Natural killer cell (primary cell): ENCODE measurements around the gene KRT3. TPM values are rescaled to one million over a fixed set of nuclear protein-coding genes. Genes with fewer than 3 reads are reported as not detected.

Source experiments
- ATAC-seq, 3 donors: fragments of 150-1000 bp in 2 of 3; fragments of 200-7000 bp in 1 of 3; cut with Tn5 transposase; 1 replicate in 1 of 3; 2 replicates in 2 of 3; pipeline ENCODE4 v1.10.0; 2021; ENCODE audit warnings: mild to moderate bottlenecking in 2 of 3, moderate library complexity in 2 of 3
- DNase-seq, 2 donors: peaks; one replicate each; pipeline versions ENCODE4 v3.0.0 to v3.0.0-alpha.2; 2013 to 2021; ENCODE audit warnings: mixed read lengths in 1 of 2
- H3K27ac ChIP-seq: one replicate; pipeline ENCODE4 v1.5.1; 2013; ENCODE audit warnings: mild to moderate bottlenecking, low read length
- H3K27me3 ChIP-seq: one replicate; pipeline ENCODE4 v1.6.1; 2013; ENCODE audit warnings: low read length; ENCODE audit not compliant: control insufficient read depth, insufficient read depth
- H3K36me3 ChIP-seq: one replicate; pipeline ENCODE4 v1.6.1; 2013; ENCODE audit warnings: low read length; ENCODE audit not compliant: control insufficient read depth, insufficient read depth
- H3K4me1 ChIP-seq: one replicate; pipeline ENCODE4 v1.6.1; 2013; ENCODE audit warnings: low read length; ENCODE audit not compliant: control insufficient read depth, insufficient read depth
- H3K4me3 ChIP-seq: one replicate; pipeline ENCODE4 v1.5.1; 2013; ENCODE audit warnings: low read length
- H3K9me3 ChIP-seq: one replicate; pipeline ENCODE4 v1.6.1; 2013; ENCODE audit warnings: low read length; ENCODE audit not compliant: control insufficient read depth, insufficient read depth
- H3K27ac Mint-ChIP-seq, 2 donors: one replicate each; pipeline ENCODE4 v1.8.0; 2022; ENCODE audit warnings: mild to moderate bottlenecking in 2 of 2, mixed read lengths in 2 of 2, moderate library complexity in 1 of 2
- H3K27me3 Mint-ChIP-seq, 2 donors: one replicate each; pipeline ENCODE4 v1.8.0; 2022; ENCODE audit warnings: low read depth in 2 of 2, mixed read lengths in 2 of 2
- H3K36me3 Mint-ChIP-seq: one replicate; pipeline ENCODE4 v1.8.0; 2022; ENCODE audit warnings: mixed read lengths
- H3K4me1 Mint-ChIP-seq, 2 donors: one replicate each; pipeline ENCODE4 v1.8.0; 2022; ENCODE audit warnings: mixed read lengths in 2 of 2
- H3K4me3 Mint-ChIP-seq: one replicate; pipeline ENCODE4 v1.8.0; 2022; ENCODE audit warnings: mild to moderate bottlenecking, moderate library complexity, mixed read lengths
- H3K9me3 Mint-ChIP-seq, 2 donors: one replicate each; pipeline ENCODE4 v1.8.0; 2022; ENCODE audit warnings: mixed read lengths in 2 of 2
- WGBS: methylation state at CpG from one replicate; pipeline ENCODE4 v1.1.7; 2013; ENCODE audit warnings: missing lambda C conversion rate; ENCODE audit not compliant: insufficient coverage; 5-methylcytosine and 5-hydroxymethylcytosine counted together
- intact Hi-C: fragments of 100-400 bp; cut with micrococcal nuclease; formaldehyde crosslinking; loops from one replicate; pipeline ENCODE4 v1.14.2; 2022
- total RNA-seq, 4 donors: library from RNA; stranded (reverse); fragments of 120-200 nt in 1 of 4; gene quantifications; one replicate each; pipeline versions ENCODE4 v1.2.3 to v1.2.4, GENCODE V29; 2013 to 2022
- TF ChIP-seq, protein P1 (sequence below): fragments of 200-600 bp; IDR thresholded peaks from one replicate; pipeline ENCODE4 v1.8.0; 2022; ENCODE audit warnings: antibody characterized with exemption

Gene KRT3
- total RNA-seq, 3 donors from 2014 or later (not counting 1 experiment from before 2014, with no cell fraction given), result not detected

DNA sequence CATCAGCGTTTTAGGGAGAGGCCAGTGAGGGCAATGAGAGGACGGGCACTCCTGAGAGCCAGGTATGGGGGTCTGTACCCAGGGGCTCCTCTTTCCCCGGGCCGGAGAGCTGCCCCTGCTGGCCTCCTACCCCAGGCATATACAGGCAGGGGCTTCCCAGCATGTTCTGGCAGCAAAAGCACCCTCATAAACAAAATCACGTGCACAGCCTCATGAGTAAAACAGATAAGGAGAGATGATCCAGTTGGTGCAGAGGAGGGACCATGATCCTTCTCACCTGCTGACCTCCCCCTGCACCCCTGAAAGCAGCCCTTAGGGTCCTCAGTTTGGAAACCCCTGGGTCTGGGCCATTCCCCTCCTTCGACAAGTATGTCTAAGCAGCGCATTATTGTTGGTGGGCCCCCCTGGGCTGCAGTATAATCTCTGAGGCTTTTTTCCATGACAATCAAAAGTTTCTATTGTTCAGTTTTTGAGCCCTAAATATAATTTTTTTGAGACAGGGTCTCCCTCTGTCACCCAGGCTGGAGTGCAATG lies 23.0 kb upstream of the KRT3 start:
- Histone ChIP-seq H3K9me3 (no peaks in the 10 kb centered on the region), H3K4me1 (no peaks in the 10 kb centered on the region), H3K27ac (no peak overlapping the region), H3K36me3 (no peaks in the 10 kb centered on the region), H3K27me3 (no peaks in the 10 kb centered on the region), H3K4me3 (no peak overlapping the region)
- peaks cover 9 to 20% of the 10 kb centered on the region in 2 donors for H3K27me3 Mint-ChIP-seq
- no peak overlapping the region for H3K4me3 Mint-ChIP-seq
- intact Hi-C loops, result no loop called here
- ATAC-seq, result no peak
- 58% methylated on average over 7 of the region's 7 CpGs for WGBS
- TF ChIP-seq, protein P1, sequence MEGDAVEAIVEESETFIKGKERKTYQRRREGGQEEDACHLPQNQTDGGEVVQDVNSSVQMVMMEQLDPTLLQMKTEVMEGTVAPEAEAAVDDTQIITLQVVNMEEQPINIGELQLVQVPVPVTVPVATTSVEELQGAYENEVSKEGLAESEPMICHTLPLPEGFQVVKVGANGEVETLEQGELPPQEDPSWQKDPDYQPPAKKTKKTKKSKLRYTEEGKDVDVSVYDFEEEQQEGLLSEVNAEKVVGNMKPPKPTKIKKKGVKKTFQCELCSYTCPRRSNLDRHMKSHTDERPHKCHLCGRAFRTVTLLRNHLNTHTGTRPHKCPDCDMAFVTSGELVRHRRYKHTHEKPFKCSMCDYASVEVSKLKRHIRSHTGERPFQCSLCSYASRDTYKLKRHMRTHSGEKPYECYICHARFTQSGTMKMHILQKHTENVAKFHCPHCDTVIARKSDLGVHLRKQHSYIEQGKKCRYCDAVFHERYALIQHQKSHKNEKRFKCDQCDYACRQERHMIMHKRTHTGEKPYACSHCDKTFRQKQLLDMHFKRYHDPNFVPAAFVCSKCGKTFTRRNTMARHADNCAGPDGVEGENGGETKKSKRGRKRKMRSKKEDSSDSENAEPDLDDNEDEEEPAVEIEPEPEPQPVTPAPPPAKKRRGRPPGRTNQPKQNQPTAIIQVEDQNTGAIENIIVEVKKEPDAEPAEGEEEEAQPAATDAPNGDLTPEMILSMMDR, result no peak
- no peak overlapping the region for H3K27ac Mint-ChIP-seq
- peaks cover 4 to 20% of the 10 kb centered on the region in 2 donors for H3K4me1 Mint-ChIP-seq
- no peak for DNase-seq
- no peaks in the 10 kb centered on the region for H3K9me3 Mint-ChIP-seq
- H3K36me3 Mint-ChIP-seq, result no peaks in the 10 kb centered on the region

DNA sequence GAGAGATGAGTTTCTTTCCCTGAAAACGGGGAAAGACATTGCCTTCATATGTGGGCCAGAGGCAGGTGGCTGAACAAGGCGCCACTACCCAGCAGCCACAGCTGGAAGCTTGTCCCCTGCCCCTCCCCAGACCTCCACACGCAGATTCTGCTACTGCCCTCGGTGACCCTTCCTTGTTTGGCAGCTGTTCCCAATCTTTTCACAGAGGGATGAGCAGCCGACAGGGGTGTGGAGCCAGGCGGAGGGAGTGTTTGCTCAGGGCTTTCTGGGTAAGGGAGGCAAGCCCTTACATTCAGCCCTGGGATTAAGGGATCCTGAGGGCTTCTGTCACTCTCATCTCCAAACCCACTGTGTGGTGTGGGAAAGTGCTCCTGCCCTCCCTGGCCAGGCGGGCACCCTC lies 22.5 kb upstream of the KRT3 start:
- Histone ChIP-seq H3K36me3 (no peaks in the 10 kb centered on the region), H3K4me3 (no peak overlapping the region), H3K9me3 (no peaks in the 10 kb centered on the region), H3K27ac (no peak overlapping the region), H3K4me1 (no peaks in the 10 kb centered on the region), H3K27me3 (no peaks in the 10 kb centered on the region)
- peaks cover 9 to 20% of the 10 kb centered on the region in 2 donors for H3K27me3 Mint-ChIP-seq
- ATAC-seq (no peak), DNase-seq (no peak)
- TF ChIP-seq, protein P1, result no peak
- H3K9me3 Mint-ChIP-seq, result no peaks in the 10 kb centered on the region
- WGBS, result 69% methylated on average over 7 of the region's 7 CpGs
- no peak overlapping the region for H3K27ac Mint-ChIP-seq
- H3K36me3 Mint-ChIP-seq, result no peaks in the 10 kb centered on the region
- peaks cover 4 to 20% of the 10 kb centered on the region in 2 donors for H3K4me1 Mint-ChIP-seq
- intact Hi-C loops, result no loop called here
- no peak overlapping the region for H3K4me3 Mint-ChIP-seq

DNA sequence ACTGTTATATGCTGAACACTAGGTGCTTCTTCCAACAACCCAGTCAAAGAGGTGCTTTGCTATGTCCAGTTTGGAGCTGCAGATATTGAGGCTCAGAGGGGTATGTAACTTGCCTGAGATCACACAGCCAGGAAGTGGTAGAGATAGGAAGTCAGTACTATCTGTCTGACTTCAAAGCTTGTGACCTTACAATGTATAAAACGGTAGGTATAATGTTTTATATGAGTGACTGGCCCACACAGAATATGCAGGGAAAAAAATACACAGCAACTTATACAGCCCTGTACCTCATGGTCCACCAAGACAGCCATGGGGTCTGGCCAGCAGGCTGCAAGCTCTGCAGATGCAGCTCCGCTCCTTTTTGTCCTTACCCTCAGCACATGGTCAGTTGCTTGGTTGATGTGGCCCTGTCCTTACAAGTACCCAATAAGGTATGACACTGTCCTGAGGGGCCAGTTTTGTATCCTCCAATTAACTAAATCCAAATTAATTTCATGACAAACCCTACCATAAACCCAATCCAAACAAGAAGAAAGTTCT lies 21.9 kb upstream of the KRT3 start:
- Mint-ChIP-seq H3K9me3 (no peaks in the 10 kb centered on the region), H3K4me1 (peaks cover 4 to 20% of the 10 kb centered on the region in 2 donors), H3K4me3 (no peak overlapping the region), H3K27ac (no peak overlapping the region), H3K27me3 (peaks cover 9 to 20% of the 10 kb centered on the region in 2 donors), H3K36me3 (no peaks in the 10 kb centered on the region)
- WGBS, result 68% methylated on average over 2 of the region's 2 CpGs
- TF ChIP-seq, protein P1, result no peak
- Histone ChIP-seq H3K27ac (no peak overlapping the region), H3K27me3 (no peaks in the 10 kb centered on the region), H3K9me3 (no peaks in the 10 kb centered on the region), H3K4me1 (no peaks in the 10 kb centered on the region), H3K36me3 (no peaks in the 10 kb centered on the region), H3K4me3 (no peak overlapping the region)
- intact Hi-C loops, result no loop called here
- no peak for DNase-seq
- ATAC-seq, result no peak
